Thymus (tissue), 11 donors: ENCODE results near the gene SRSF12. TPM values are rescaled to one million over a fixed set of nuclear protein-coding genes. Genes with fewer than 3 reads are reported as not detected.

Experiments
- DNase-seq, 9 donors: peaks; one replicate each; pipeline ENCODE4 v3.0.0-alpha.2; 2013; ENCODE audit warnings: low spot score in 9 of 9, low read depth in 6 of 9, missing footprints in 1 of 9
- H3K27ac ChIP-seq, 2 donors: one replicate each; pipeline ENCODE4 v1.5.1; 2013; ENCODE audit warnings: control low read depth in 1 of 2, low read depth in 1 of 2, low read length in 1 of 2, mild to moderate bottlenecking in 1 of 2, moderate library complexity in 1 of 2
- H3K27me3 ChIP-seq, 2 donors: one replicate each; pipeline ENCODE4 v1.5.1; 2013; ENCODE audit warnings: low read length in 1 of 2; ENCODE audit not compliant: control insufficient read depth in 2 of 2, insufficient read depth in 1 of 2
- H3K36me3 ChIP-seq, 2 donors: one replicate each; pipeline ENCODE4 v1.5.1; 2013; ENCODE audit warnings: low read length in 1 of 2, mild to moderate bottlenecking in 1 of 2, moderate library complexity in 1 of 2; ENCODE audit not compliant: control insufficient read depth in 2 of 2, insufficient read depth in 2 of 2
- H3K4me1 ChIP-seq, 2 donors: one replicate each; pipeline ENCODE4 v1.5.1; 2013; ENCODE audit warnings: low read length in 2 of 2; ENCODE audit not compliant: control insufficient read depth in 2 of 2, insufficient read depth in 2 of 2
- H3K4me3 ChIP-seq, 2 donors: one replicate each; pipeline ENCODE4 v1.5.1; 2013; ENCODE audit warnings: low read length in 2 of 2, control low read depth in 1 of 2, mild to moderate bottlenecking in 1 of 2
- H3K9me3 ChIP-seq, 2 donors: one replicate each; pipeline ENCODE4 v1.5.1; 2013; ENCODE audit warnings: low read length in 1 of 2, mild to moderate bottlenecking in 1 of 2; ENCODE audit not compliant: control insufficient read depth in 2 of 2, insufficient read depth in 1 of 2
- WGBS: extraction: QIAGEN DNeasy Blood & Tissue Kit; methylation state at CpG from one replicate; pipeline ENCODE4 v1.1.7; 2013; 5-methylcytosine and 5-hydroxymethylcytosine counted together
- polyA plus RNA-seq: library from polyadenylated mRNA; stranded (reverse); fragments of 200-250 nt; gene quantifications from one replicate; pipeline ENCODE4 v1.2.3, GENCODE V29; 2013
- total RNA-seq: library from RNA; stranded (reverse); fragments of 120-200 nt; gene quantifications from one replicate; pipeline ENCODE4 v1.2.4, GENCODE V29; 2013
- donor health status: healthy.

Gene SRSF12
- total and polyA plus RNA-seq, 2 donors, result 0.71 to 1.2 TPM

DNA sequence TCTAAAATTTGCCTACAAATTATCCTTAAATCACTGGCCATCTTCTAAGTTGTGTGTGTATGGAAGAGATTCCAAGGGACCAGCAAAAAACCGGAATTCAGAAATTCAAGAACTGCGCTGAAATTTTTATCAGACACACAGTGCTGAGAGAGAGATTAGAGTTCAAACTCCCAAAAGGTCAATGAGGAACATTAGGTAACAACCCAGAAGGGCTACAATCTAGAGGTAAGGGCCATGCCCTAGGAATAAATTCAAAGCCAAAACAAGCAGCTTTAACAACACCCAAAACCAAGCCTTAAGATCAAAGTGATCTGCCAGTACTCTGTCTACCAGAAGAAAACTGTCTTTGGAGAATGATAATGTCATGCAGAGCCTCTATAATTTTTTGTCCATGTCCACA lies 17.8 kb downstream of the SRSF12 start:
- Histone ChIP-seq H3K27me3 (no peaks in the 10 kb centered on the region), H3K4me1 (no peaks in the 10 kb centered on the region), H3K9me3 (no peaks in the 10 kb centered on the region), H3K36me3 (peaks cover 0 to 2% of the 10 kb centered on the region in 2 donors), H3K27ac (no peak overlapping the region), H3K4me3 (no peak overlapping the region)
- WGBS, result 100% methylated on average over 2 of the region's 2 CpGs
- DNase-seq, result no peak

- peaks cover 0 to 2% of the 10 kb centered on the region in 2 donors for H3K36me3 ChIP-seq
- H3K27ac ChIP-seq, result no peak overlapping the region
- H3K4me1 ChIP-seq, result no peaks in the 10 kb centered on the region
- H3K27me3 ChIP-seq, result no peaks in the 10 kb centered on the region
- no peaks in the 10 kb centered on the region for H3K9me3 ChIP-seq
- WGBS, result 95% methylated on average over 8 of the region's 8 CpGs
- H3K4me3 ChIP-seq, result no peak overlapping the region
- no peak for DNase-seq
Observed at GRCh38 chr6:89098461-89098860, 19.4 kb downstream of the SRSF12 start.

DNA sequence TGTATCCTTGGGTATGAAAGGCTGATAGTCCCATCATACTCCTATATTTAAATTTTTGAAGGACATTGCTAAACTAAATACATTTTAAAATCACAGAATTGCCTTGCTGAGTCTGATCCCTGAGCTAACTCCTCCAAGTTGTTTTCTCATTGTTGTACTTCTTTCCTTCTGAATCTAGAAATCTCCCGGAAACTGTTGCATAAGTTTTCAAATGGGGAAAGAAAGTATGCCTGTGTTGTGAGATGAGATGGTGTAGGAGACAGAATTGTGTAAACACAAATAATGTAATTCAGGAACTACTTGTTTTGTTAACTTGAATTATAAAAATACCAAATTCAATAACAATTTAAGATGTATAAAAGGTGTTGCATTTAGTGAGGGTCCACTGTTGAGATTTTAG lies 30.0 kb downstream of the SRSF12 start:
- peaks cover 9 to 11% of the 10 kb centered on the region in 2 donors for H3K4me1 ChIP-seq
- no peak overlapping the region for H3K4me3 ChIP-seq
- H3K27me3 ChIP-seq, result no peaks in the 10 kb centered on the region
- DNase-seq, result no peak
- no peak overlapping the region for H3K27ac ChIP-seq
- H3K9me3 ChIP-seq, result peaks cover 0 to 3% of the 10 kb centered on the region in 2 donors
- peaks cover 18 to 35% of the 10 kb centered on the region in 2 donors for H3K36me3 ChIP-seq
- WGBS, result 96% methylated on average over 1 of the region's 1 CpG

DNA sequence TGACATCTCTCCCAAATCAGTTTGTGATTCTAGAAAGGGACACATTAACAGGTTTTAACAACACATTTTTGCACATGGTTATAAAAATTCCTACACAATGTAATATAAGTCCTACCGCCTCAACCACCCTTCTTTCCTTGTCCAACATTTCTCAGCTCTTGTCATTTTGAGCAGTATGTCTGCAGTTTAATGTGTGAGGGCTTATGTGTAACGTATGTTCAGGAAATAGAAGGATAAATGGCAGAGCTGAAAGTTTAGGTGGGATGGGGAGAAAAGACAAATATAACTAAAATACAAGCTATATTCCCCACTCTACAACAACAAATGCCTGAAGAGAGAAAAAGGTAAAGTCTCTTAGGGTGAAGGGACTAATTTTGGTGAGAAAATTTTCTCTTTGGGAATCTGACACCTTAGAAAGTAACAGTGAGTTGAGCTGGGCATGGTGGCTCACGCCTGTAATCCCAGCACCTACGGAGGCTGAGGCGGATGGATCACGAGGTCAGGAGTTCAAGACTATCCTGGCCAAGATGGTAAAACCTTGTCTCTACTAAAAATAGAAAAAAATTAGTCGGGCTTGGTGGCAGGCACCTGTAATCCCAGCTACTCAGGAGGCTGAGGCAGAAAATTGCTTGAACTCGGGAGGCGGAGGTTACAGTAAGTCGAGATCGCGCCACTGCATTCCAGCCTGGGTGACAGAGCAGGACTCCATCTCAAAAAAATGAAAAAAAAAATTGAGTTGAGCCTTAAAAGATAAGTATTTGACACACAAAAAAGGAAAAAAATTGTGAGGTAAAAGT lies 32.3 kb downstream of the SRSF12 start:
- DNase-seq, result no peak
- WGBS, result 97% methylated on average over 12 of the region's 12 CpGs
- peaks cover 10 to 12% of the 10 kb centered on the region in 2 donors for H3K4me1 ChIP-seq
- peaks cover 0 to 3% of the 10 kb centered on the region in 2 donors for H3K9me3 ChIP-seq
- no peaks in the 10 kb centered on the region for H3K27me3 ChIP-seq
- H3K36me3 ChIP-seq, result peaks cover 22 to 41% of the 10 kb centered on the region in 2 donors
- H3K4me3 ChIP-seq, result no peak overlapping the region
- no peak overlapping the region for H3K27ac ChIP-seq

DNA sequence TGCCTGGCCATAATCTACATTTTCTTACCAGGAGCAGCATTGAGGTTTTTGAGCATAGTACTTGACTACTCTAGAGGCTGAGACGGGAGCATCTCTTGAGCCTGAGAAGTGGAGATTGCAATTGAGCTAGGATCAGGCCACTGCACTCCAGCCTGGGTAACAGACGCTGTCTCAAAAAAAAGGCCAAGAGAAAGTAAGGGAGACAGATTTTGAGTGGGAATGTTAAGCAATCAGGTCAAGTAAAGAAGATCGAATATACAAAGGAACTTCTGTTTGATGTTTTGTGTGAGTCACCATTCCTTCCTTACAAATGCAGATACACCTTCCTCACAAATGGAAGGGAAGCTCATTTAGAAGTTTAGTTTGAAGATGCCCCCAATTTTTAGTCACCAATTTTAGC lies 32.9 kb downstream of the SRSF12 start:
- Histone ChIP-seq H3K4me1 (peaks cover 10 to 12% of the 10 kb centered on the region in 2 donors), H3K36me3 (peaks cover 22 to 41% of the 10 kb centered on the region in 2 donors), H3K4me3 (no peak overlapping the region), H3K9me3 (peaks cover 0 to 3% of the 10 kb centered on the region in 2 donors), H3K27ac (peak overlapping the region in 1 of 2 donors; percentile 46), H3K27me3 (no peaks in the 10 kb centered on the region)
- DNase-seq, result no peak
- WGBS, result 90% methylated on average over 3 of the region's 3 CpGs

- Histone ChIP-seq H3K27ac (peak overlapping the region in 1 of 2 donors; percentile 46), H3K27me3 (no peaks in the 10 kb centered on the region), H3K4me3 (no peak overlapping the region), H3K4me1 (peaks cover 10 to 12% of the 10 kb centered on the region in 2 donors), H3K36me3 (peaks cover 22 to 41% of the 10 kb centered on the region in 2 donors), H3K9me3 (peaks cover 0 to 3% of the 10 kb centered on the region in 2 donors)
- DNase-seq, result no peak
Observed at GRCh38 chr6:89084542-89084941, 33.3 kb downstream of the SRSF12 start.

- peak overlapping the region; percentile 98 to 100 for H3K4me3 ChIP-seq
- H3K27ac ChIP-seq, result peak overlapping the region; percentile 78 to 99
- peaks cover 22 to 41% of the 10 kb centered on the region in 2 donors for H3K36me3 ChIP-seq
- H3K4me1 ChIP-seq, result peaks cover 12 to 18% of the 10 kb centered on the region in 2 donors
- no peaks in the 10 kb centered on the region for H3K27me3 ChIP-seq
- no peaks in the 10 kb centered on the region for H3K9me3 ChIP-seq
- 5% methylated on average over 9 of the region's 9 CpGs for WGBS
- peak in 4 of 9 donors; percentile 19 to 68 (median 47) for DNase-seq
Observed at GRCh38 chr6:89082486-89082891, 35.4 kb downstream of the SRSF12 start.

DNA sequence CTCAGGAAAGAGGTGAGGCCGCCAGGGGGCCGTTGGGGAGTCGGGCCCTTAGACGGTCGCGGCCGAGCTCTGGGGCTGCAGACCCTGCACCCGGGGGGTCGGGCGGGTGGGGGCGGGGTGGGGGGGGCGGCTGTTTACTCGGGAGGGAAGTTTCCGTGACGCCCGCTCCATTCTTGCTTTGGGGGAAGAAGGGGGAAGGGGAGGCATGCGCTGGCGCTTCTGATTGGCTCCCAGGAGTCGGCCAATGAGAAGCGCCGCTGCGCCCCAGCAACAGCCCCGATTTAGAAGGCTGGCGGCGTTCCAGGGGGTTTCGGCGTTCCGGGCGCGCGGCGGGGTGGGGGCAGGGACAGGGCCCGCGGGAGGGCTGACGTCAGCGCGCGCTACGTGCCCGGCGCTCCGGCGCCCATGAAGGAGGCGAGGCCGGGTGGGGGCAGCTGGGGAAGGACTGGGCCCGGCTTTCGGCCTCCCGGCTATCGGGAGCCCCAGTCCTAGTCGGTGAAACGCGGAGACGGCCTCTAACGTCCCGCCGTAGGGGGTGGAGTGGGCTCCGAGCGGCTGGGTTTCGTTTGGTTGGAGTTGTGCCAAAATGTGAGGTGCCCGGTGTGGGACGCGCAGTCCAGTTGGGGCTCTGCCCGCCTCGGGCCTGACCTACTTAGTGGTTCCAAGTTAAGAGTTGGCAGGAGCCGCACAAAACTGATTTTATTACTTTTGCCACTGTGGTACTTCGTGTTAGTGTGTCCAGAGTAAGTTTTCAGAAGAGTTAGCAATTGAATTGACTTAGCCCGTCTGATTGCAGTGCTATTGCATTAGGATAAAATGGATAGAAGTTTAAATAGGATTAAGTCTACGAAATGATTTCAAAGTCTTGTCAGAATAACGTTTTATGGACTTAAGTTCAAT lies 36.2 kb downstream of the SRSF12 start:
- Histone ChIP-seq H3K36me3 (peaks cover 22 to 41% of the 10 kb centered on the region in 2 donors), H3K27me3 (no peaks in the 10 kb centered on the region), H3K9me3 (no peaks in the 10 kb centered on the region), H3K4me1 (peaks cover 12 to 18% of the 10 kb centered on the region in 2 donors), H3K4me3 (peak overlapping the region; percentile 98 to 100), H3K27ac (peak overlapping the region; percentile 96 to 100)
- DNase-seq, result peak; percentile 89 to 99 (median 97)
- WGBS, result under 1% methylated on average over 69 of the region's 69 CpGs

DNA sequence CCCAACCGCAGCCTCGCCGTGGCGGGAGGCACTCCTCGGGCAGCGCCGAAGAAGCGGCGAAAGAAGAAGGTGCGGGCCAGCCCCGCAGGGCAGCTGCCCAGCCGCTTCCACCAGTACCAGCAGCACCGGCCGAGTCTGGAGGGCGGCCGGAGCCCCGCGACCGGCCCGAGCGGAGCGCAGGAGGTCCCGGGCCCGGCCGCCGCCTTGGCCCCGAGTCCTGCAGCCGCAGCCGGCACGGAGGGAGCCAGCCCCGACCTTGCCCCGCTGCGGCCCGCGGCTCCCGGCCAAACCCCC lies 36.8 kb downstream of the SRSF12 start:
- Histone ChIP-seq H3K4me1 (peaks cover 12 to 18% of the 10 kb centered on the region in 2 donors), H3K27me3 (no peaks in the 10 kb centered on the region), H3K27ac (peak overlapping the region; percentile 96 to 100), H3K4me3 (peak overlapping the region; percentile 98 to 100), H3K36me3 (peaks cover 22 to 37% of the 10 kb centered on the region in 2 donors), H3K9me3 (no peaks in the 10 kb centered on the region)
- WGBS, result under 1% methylated on average over 36 of the region's 36 CpGs
- DNase-seq, result peak in 1 of 9 donors; percentile 36
